Vagina (tissue), 2 donors: ENCODE data around the gene AQP12A.

ENCODE experiments used
- POLR2A ChIP-seq, 2 donors: fragments of 450-650 bp; IDR thresholded peaks; one replicate each; pipeline ENCODE4 v1.6.1; 2017; ENCODE audit warnings: antibody characterized with exemption in 2 of 2, mild to moderate bottlenecking in 2 of 2, moderate library complexity in 2 of 2
- POLR2AphosphoS5 ChIP-seq, 2 donors: sonication (generic); formaldehyde crosslinking; IDR thresholded peaks; one replicate each; pipeline ENCODE4 v1.9.0; 2017; ENCODE audit warnings: antibody characterized with exemption in 2 of 2, mild to moderate bottlenecking in 2 of 2, low read depth in 1 of 2; ENCODE audit not compliant: insufficient read depth in 1 of 2
- TF ChIP-seq, protein P1 (sequence below), 3 experiments: fragments of 450-650 bp in 2 of 3; fragments of 200-600 bp in 1 of 3; sonication (generic) in 1 of 3; IDR thresholded peaks; one replicate each; pipeline ENCODE4 v1.5.1; 2017 to 2019; ENCODE audit warnings: antibody characterized with exemption in 3 of 3, mild to moderate bottlenecking in 2 of 3, moderate library complexity in 2 of 3

DNA sequence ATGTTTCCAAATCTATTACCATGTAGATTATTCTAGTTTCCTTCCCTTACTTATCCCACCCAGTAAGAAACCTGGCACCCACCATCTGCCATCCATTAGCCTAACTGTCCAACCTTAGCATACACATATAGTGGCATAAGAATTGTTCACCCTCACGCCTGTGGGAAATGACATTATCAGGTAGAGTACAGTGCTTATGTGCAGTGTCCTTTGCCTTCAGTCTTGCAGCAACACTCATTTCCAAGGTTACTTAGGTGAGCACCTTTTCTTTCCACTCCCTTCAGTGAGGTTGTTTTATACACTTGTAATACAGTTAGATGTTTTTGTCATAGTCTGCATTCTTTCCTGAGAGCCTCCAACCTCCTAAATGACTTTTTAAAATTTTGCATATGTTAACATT lies 27.0 kb upstream of the AQP12A start:
- TF ChIP-seq, protein P1, sequence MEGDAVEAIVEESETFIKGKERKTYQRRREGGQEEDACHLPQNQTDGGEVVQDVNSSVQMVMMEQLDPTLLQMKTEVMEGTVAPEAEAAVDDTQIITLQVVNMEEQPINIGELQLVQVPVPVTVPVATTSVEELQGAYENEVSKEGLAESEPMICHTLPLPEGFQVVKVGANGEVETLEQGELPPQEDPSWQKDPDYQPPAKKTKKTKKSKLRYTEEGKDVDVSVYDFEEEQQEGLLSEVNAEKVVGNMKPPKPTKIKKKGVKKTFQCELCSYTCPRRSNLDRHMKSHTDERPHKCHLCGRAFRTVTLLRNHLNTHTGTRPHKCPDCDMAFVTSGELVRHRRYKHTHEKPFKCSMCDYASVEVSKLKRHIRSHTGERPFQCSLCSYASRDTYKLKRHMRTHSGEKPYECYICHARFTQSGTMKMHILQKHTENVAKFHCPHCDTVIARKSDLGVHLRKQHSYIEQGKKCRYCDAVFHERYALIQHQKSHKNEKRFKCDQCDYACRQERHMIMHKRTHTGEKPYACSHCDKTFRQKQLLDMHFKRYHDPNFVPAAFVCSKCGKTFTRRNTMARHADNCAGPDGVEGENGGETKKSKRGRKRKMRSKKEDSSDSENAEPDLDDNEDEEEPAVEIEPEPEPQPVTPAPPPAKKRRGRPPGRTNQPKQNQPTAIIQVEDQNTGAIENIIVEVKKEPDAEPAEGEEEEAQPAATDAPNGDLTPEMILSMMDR (IDR thresholded peaks at IDR 0.05) = no peak
- no peak for TF ChIP-seq POLR2A (IDR thresholded peaks at IDR 0.05)
- no peak for TF ChIP-seq POLR2AphosphoS5 (IDR thresholded peaks at IDR 0.05; ENCODE audit: insufficient read depth in 1 of 2, low read depth in 1 of 2)
